ENCODE measurements around the gene NUP37. TPM values are rescaled to one million over a fixed set of nuclear protein-coding genes. Genes with fewer than 3 reads are reported as not detected.

The NUP37 gene
- total RNA-seq, 1 donor from 2014 or later: 29.9 TPM

DNA sequence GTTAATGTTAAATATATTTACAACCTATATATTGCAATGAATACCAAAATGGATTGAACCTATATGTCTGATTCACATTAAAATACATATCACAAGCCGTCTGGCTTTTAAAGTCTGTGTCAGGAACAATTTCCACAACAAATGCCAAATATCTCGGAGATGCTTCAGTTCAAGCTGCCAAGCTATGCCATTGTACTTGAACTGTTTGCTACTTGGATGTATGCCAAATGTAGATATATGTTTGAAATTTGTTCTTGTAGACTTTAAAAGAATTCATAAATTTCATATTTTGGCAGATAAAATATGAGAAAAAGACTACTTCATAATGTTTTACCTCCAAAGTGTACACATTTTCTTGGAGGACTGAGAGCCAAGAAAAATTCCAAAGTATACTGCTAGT is 95.1 kb downstream of the NUP37 start:
- CTCF ChIA-PET: no interaction called here
- Mint-ChIP-seq H3K4me3 (no peak overlapping the region), H3K4me1 (no peaks in the 10 kb centered on the region), H3K27ac (no peak overlapping the region), H3K36me3 (ENCODE audit: low read depth) (peaks cover 58% of the 10 kb centered on the region), H3K27me3 (no peaks in the 10 kb centered on the region), H3K9me3 (no peaks in the 10 kb centered on the region)
- POLR2A ChIA-PET: no interaction called here
- DNase-seq: no peak
- ATAC-seq (ENCODE audit: low read depth): no peak
- TF ChIP-seq, protein P1, sequence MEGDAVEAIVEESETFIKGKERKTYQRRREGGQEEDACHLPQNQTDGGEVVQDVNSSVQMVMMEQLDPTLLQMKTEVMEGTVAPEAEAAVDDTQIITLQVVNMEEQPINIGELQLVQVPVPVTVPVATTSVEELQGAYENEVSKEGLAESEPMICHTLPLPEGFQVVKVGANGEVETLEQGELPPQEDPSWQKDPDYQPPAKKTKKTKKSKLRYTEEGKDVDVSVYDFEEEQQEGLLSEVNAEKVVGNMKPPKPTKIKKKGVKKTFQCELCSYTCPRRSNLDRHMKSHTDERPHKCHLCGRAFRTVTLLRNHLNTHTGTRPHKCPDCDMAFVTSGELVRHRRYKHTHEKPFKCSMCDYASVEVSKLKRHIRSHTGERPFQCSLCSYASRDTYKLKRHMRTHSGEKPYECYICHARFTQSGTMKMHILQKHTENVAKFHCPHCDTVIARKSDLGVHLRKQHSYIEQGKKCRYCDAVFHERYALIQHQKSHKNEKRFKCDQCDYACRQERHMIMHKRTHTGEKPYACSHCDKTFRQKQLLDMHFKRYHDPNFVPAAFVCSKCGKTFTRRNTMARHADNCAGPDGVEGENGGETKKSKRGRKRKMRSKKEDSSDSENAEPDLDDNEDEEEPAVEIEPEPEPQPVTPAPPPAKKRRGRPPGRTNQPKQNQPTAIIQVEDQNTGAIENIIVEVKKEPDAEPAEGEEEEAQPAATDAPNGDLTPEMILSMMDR (IDR thresholded peaks at IDR 0.05): no peak
- intact Hi-C loops (cut with micrococcal nuclease): no loop called here

DNA sequence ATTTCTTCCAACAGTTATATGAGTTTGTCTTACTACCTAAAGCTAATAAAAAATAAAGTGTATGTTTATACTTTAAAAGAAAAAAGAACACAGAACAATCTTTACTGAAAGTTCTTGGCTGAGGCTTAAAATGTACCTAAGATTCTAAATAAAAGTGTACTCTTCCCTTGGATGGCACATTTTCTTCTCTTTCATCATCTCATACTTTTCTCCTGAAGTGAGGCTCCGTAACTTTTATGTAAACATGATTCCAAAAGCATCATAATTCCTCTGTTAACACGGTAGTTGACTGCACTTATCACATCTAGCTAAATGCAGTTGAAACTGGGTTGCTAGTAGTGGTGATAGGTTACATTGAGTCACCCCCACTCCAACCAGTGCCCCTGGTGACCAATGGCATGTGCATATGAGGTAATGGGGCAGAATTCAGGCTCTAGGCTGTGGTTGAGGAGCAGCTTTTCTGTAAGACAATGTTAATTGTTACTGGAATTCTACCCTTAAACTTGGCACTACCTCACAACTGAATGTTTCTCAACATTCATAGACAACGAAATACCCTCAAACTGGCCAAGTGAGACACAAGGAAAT is 96.5 kb downstream of the NUP37 start:
- ChIA-PET POLR2A (no interaction called here), CTCF (no interaction called here)
- TF ChIP-seq, protein P1 (IDR thresholded peaks at IDR 0.05): no peak
- Mint-ChIP-seq H3K27ac (no peak overlapping the region), H3K9me3 (no peaks in the 10 kb centered on the region), H3K36me3 (ENCODE audit: low read depth) (peaks cover 55% of the 10 kb centered on the region), H3K27me3 (no peaks in the 10 kb centered on the region), H3K4me3 (no peak overlapping the region), H3K4me1 (no peaks in the 10 kb centered on the region)
- intact Hi-C loops (cut with micrococcal nuclease): no loop called here
- DNase-seq (no peak), ATAC-seq (ENCODE audit: low read depth) (no peak)

Other genes with a start within 250 kb of the NUP37 start
- gene DRAM1, start 242.5 kb downstream of the NUP37 start, total RNA-seq: 9.6 and 11.5 TPM in 2 replicates
- gene WASHC3, start 58.1 kb downstream of the NUP37 start, total RNA-seq: 47.3 and 50.6 TPM in 2 replicates
- 4.6 and 5.0 TPM in 2 replicates for gene PARPBP, start 69 bp upstream of the NUP37 start, total RNA-seq
- not detected in 2 replicates for gene PMCH, start 77.7 kb upstream of the NUP37 start, total RNA-seq

All from activated B cell treated with CpG ODN at 0.5 μM for 24 hours (primary cell).